ENCODE data around the gene MAD1L1.

MAD1L1 gene

DNA sequence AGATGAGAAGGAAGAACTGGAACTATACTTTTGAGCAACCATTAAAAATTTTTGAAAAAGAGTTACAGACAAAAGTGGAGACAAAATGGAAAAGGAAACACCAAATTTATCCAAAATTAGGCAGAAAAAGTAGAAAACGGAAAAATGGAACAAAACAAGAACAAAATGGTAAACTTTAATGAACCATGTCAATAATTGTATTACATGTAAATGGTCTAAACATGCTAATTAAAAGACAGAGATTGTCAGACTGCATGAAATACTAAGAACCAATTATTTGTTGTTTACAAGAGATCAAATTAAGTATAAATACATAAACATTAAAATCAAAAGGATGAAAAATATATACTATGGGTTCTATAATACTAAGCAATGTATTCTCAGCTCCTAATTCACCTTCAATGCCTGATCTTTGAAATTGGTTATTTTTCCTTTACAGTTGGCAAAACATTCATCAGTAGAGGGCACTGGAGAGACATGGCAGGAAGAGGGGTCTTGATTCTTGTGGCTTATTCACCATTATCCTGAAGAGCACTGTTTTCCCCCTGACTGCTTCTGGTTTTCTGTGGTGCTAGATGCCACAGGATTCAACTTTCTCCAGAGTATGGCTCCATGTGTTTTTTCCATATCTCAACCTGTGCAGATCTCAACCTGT, 437.7 kb downstream of the MAD1L1 start:
- H3K4me1 ChIP-seq (ENCODE audit: control insufficient read depth, low read length): no peaks in the 10 kb centered on the region
- H3K79me2 ChIP-seq (ENCODE audit: control insufficient read depth, low read length): no peaks in the 10 kb centered on the region
- no peaks in the 10 kb centered on the region for H3F3A ChIP-seq (ENCODE audit: control insufficient read depth, insufficient read depth)
- no peak overlapping the region for H3K27ac ChIP-seq (ENCODE audit: low read depth, low read length)
- no peaks in the 10 kb centered on the region for H3K27me3 ChIP-seq (ENCODE audit: control insufficient read depth, low read length)
- H4K20me1 ChIP-seq (ENCODE audit: control insufficient read depth, insufficient read depth, low read depth, low read length): no peaks in the 10 kb centered on the region
- no peak overlapping the region for H3K4me2 ChIP-seq (ENCODE audit: low read length)
- peaks cover 19% of the 10 kb centered on the region for H3K9me3 ChIP-seq (ENCODE audit: control insufficient read depth, insufficient read depth, low read length)
- TF ChIP-seq, protein P1, sequence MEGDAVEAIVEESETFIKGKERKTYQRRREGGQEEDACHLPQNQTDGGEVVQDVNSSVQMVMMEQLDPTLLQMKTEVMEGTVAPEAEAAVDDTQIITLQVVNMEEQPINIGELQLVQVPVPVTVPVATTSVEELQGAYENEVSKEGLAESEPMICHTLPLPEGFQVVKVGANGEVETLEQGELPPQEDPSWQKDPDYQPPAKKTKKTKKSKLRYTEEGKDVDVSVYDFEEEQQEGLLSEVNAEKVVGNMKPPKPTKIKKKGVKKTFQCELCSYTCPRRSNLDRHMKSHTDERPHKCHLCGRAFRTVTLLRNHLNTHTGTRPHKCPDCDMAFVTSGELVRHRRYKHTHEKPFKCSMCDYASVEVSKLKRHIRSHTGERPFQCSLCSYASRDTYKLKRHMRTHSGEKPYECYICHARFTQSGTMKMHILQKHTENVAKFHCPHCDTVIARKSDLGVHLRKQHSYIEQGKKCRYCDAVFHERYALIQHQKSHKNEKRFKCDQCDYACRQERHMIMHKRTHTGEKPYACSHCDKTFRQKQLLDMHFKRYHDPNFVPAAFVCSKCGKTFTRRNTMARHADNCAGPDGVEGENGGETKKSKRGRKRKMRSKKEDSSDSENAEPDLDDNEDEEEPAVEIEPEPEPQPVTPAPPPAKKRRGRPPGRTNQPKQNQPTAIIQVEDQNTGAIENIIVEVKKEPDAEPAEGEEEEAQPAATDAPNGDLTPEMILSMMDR (IDR thresholded peaks at IDR 0.05; ENCODE audit: low read depth, low read length, poor library complexity, severe bottlenecking): peak; percentile 47
- TF ChIP-seq EZH2phosphoT487 (IDR thresholded peaks at IDR 0.05; ENCODE audit: borderline replicate concordance, low read length): no peak
- H3K36me3 ChIP-seq (ENCODE audit: control insufficient read depth, low read length): no peaks in the 10 kb centered on the region
- H3K9me2 ChIP-seq (replicated peaks; ENCODE audit: control insufficient read depth, low read length): no peaks in the 10 kb centered on the region
- no peak overlapping the region for H3K4me3 ChIP-seq (ENCODE audit: low read length)

DNA sequence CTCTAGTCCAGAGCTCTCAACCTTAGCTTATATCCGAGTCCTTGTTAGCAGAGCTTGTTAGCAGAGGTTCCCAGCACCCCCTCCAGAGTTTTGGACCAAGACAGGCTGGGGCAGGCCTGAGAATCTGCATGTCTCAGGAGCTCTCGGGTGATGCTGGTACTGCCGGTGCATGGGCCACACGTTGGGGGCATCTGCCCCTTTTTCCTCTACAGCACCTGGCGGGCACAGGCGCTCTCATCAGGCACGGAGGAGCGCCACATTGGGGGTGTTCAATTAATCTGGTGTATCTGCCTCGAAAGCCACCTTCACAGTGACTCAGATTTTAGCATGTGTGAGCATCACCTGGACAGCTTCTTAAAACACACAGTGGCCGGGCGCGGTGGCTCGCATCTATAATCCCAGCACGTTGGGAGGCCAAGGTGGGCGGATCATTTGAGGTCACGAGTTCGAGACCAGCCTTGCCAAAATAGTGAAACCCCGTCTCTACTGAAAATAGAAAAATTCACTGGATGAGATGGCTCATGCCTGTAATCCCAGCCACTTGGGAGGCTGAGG, 445.0 kb downstream of the MAD1L1 start:
- Histone ChIP-seq H3K4me1 (ENCODE audit: control insufficient read depth, low read length) (no peaks in the 10 kb centered on the region), H3K36me3 (ENCODE audit: control insufficient read depth, low read length) (no peaks in the 10 kb centered on the region), H3K9me2 (replicated peaks; ENCODE audit: control insufficient read depth, low read length) (no peaks in the 10 kb centered on the region), H3K79me2 (ENCODE audit: control insufficient read depth, low read length) (no peaks in the 10 kb centered on the region), H3K27ac (ENCODE audit: low read depth, low read length) (no peak overlapping the region), H3K9me3 (ENCODE audit: control insufficient read depth, insufficient read depth, low read length) (0 out of 2 replicates have a peak, but pooled peaks cover 2% of the 10 kb centered on the region), H3K4me3 (ENCODE audit: low read length) (no peak overlapping the region), H3K4me2 (ENCODE audit: low read length) (no peak overlapping the region), H4K20me1 (ENCODE audit: control insufficient read depth, insufficient read depth, low read depth, low read length) (no peaks in the 10 kb centered on the region), H3K27me3 (ENCODE audit: control insufficient read depth, low read length) (no peaks in the 10 kb centered on the region), H3F3A (ENCODE audit: control insufficient read depth, insufficient read depth) (no peaks in the 10 kb centered on the region)
- TF ChIP-seq, protein P1 (IDR thresholded peaks at IDR 0.05; ENCODE audit: low read depth, low read length, poor library complexity, severe bottlenecking): no peak

DNA sequence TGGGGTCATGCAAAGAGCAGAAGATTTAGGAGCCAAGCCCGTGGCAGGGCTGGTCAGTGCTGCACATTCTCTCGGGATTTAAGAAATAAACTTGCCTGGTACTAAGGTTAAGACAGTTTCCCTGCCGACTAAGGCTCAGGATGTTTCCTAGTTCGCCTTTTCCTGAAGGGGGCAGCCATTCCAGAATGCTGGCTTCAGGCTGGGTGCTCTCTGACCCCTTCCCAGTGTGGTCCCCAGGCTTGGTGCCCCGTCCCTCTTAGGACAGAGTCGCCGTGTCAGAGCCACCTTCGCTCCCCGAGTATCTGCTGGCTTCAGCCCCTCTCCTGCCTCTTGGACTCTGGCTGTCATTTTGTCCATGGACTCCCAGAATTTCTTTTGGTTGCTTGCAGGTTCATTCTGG, 445.5 kb downstream of the MAD1L1 start:
- H3K4me3 ChIP-seq (ENCODE audit: low read length): no peak overlapping the region
- H3K9me3 ChIP-seq (ENCODE audit: control insufficient read depth, insufficient read depth, low read length): 0 out of 2 replicates have a peak, but pooled peaks cover 2% of the 10 kb centered on the region
- no peaks in the 10 kb centered on the region for H3K9me2 ChIP-seq (replicated peaks; ENCODE audit: control insufficient read depth, low read length)
- H3F3A ChIP-seq (ENCODE audit: control insufficient read depth, insufficient read depth): no peaks in the 10 kb centered on the region
- no peaks in the 10 kb centered on the region for H3K4me1 ChIP-seq (ENCODE audit: control insufficient read depth, low read length)
- no peaks in the 10 kb centered on the region for H3K36me3 ChIP-seq (ENCODE audit: control insufficient read depth, low read length)
- TF ChIP-seq, protein P1 (IDR thresholded peaks at IDR 0.05; ENCODE audit: low read depth, low read length, poor library complexity, severe bottlenecking): no peak
- no peak for TF ChIP-seq EZH2phosphoT487 (IDR thresholded peaks at IDR 0.05; ENCODE audit: borderline replicate concordance, low read length)
- H4K20me1 ChIP-seq (ENCODE audit: control insufficient read depth, insufficient read depth, low read depth, low read length): no peaks in the 10 kb centered on the region
- H3K27ac ChIP-seq (ENCODE audit: low read depth, low read length): no peak overlapping the region
- no peaks in the 10 kb centered on the region for H3K79me2 ChIP-seq (ENCODE audit: control insufficient read depth, low read length)
- no peaks in the 10 kb centered on the region for H3K27me3 ChIP-seq (ENCODE audit: control insufficient read depth, low read length)
- no peak overlapping the region for H3K4me2 ChIP-seq (ENCODE audit: low read length)
